NCI-H345 treated with DMSO at 0.1 percent for 48 hours (cell line): ENCODE data around the gene SAMD4B.

Experiments
- DNase-seq: peaks from one replicate; lab custom pipeline; 2025; ENCODE audit not compliant: unreplicated experiment; lab: John Stamatoyannopoulos, UW

Gene SAMD4B

GRCh38 chr19:39389631-39390414, 47.6 kb downstream of the SAMD4B start:
- no peak for DNase-seq

- no peak for DNase-seq
Observed at GRCh38 chr19:39390451-39390750, 48.2 kb downstream of the SAMD4B start.

GRCh38 chr19:39390751-39391437, 48.7 kb downstream of the SAMD4B start, which contains the start of the genes MED29 and PAF1:
Gene MED29 (plus strand): TSS chr19:39391378. CDS start chr19:39391423, 45 bp downstream.
Gene PAF1 (minus strand): TSS chr19:39391106. CDS start chr19:39390864, 242 bp downstream.
- DNase-seq, result peak; percentile 100

- peak; percentile 68 for DNase-seq
Observed at GRCh38 chr19:39397360-39398296, 55.4 kb downstream of the SAMD4B start.

GRCh38 chr19:39398297-39398864, 56.2 kb downstream of the SAMD4B start:
- DNase-seq, result no peak

GRCh38 chr19:39399668-39400050, 57.4 kb downstream of the SAMD4B start:
- no peak for DNase-seq

- DNase-seq, result no peak
Observed at GRCh38 chr19:39400061-39400460, 57.8 kb downstream of the SAMD4B start.

- no peak for DNase-seq
Observed at GRCh38 chr19:39401070-39401548, 58.9 kb downstream of the SAMD4B start.

GRCh38 chr19:39401549-39402345, 59.5 kb downstream of the SAMD4B start:
- no peak for DNase-seq

- DNase-seq, result peak; percentile 61
Observed at GRCh38 chr19:39402346-39403300, 60.4 kb downstream of the SAMD4B start.

- no peak for DNase-seq
Observed at GRCh38 chr19:39403331-39404312, 61.4 kb downstream of the SAMD4B start.

- no peak for DNase-seq
Observed at GRCh38 chr19:39405261-39405957, 63.2 kb downstream of the SAMD4B start.

GRCh38 chr19:39405958-39406655, 63.9 kb downstream of the SAMD4B start:
- DNase-seq, result peak; percentile 69

- peak; percentile 90 for DNase-seq
Observed at GRCh38 chr19:39406656-39407409, 64.6 kb downstream of the SAMD4B start, which contains the start of gene ZFP36. Gene ZFP36 (plus strand): TSS chr19:39406847. CDS start chr19:39406905, 58 bp downstream.

- DNase-seq, result no peak
Observed at GRCh38 chr19:39407410-39407659, 65.1 kb downstream of the SAMD4B start.
